IMR-90 (cell line): ENCODE measurements around the gene HSP90AB1. TPM values are rescaled to one million over a fixed set of nuclear protein-coding genes. Genes with fewer than 3 reads are reported as not detected.

ENCODE experiments used
- ATAC-seq: fragments of 200-7000 bp; cut with Tn5 transposase; 2 replicates; pipeline ENCODE4 v1.9.1; 2020; ENCODE audit warnings: low read depth, mild to moderate bottlenecking, moderate library complexity
- BruUV-seq: library from RNA; stranded (reverse); fragments of 400-500 nt; replicated peaks from 2 replicates; lab custom pipeline; 2021; lab: Mats Ljungman, UMichigan
- CTCF ChIA-PET: fragments of 300-600 bp; formaldehyde crosslinking; extraction: SDS; loops from one replicate; lab custom pipeline; 2021; ENCODE audit warnings: antibody characterized with exemption; lab: Yijun Ruan, JAX
- POLR2A ChIA-PET: fragments of 300-600 bp; sonication (Branson Sonifier 250); formaldehyde crosslinking; loops from one replicate; lab custom pipeline; 2022; ENCODE audit warnings: antibody characterized with exemption; ENCODE audit not compliant: unreplicated experiment; lab: Charles Lee
- DNase-seq: peaks from one replicate; pipeline ENCODE4 v3.0.0; 2013
- H2AFZ ChIP-seq: replicated peaks from 2 replicates; pipeline ENCODE3; 2013; ENCODE audit warnings: low read length, mild to moderate bottlenecking; ENCODE audit not compliant: poor library complexity
- H2AK5ac ChIP-seq: 2 replicates; pipeline ENCODE4 v1.6.1; 2013; ENCODE audit warnings: low read depth, low read length, inconsistent platforms
- H2AK9ac ChIP-seq: replicated peaks from 2 replicates; pipeline ENCODE3; 2013; ENCODE audit warnings: mild to moderate bottlenecking, low read depth, low read length, moderate library complexity; ENCODE audit not compliant: poor library complexity
- H2BK120ac ChIP-seq: 2 replicates; pipeline ENCODE4 v1.6.1; 2013; ENCODE audit warnings: low read depth, low read length, inconsistent platforms
- H2BK15ac ChIP-seq: 3 replicates; pipeline ENCODE4 v1.6.1; 2013; ENCODE audit warnings: low read depth, low read length, inconsistent platforms
- H2BK20ac ChIP-seq: 2 replicates; pipeline ENCODE4 v1.6.1; 2013; ENCODE audit warnings: low read depth, mild to moderate bottlenecking, inconsistent platforms, low read length, moderate library complexity
- H2BK5ac ChIP-seq: 2 replicates; pipeline ENCODE4 v1.6.1; 2013; ENCODE audit warnings: mild to moderate bottlenecking, low read depth, low read length, inconsistent platforms; ENCODE audit not compliant: poor library complexity, severe bottlenecking
- H3K14ac ChIP-seq: replicated peaks from 2 replicates; pipeline ENCODE4 v1.6.1; 2013; ENCODE audit warnings: low read depth, low read length, inconsistent platforms
- H3K18ac ChIP-seq: 2 replicates; pipeline ENCODE4 v1.6.1; 2013; ENCODE audit warnings: low read depth, low read length, control low read depth
- H3K23ac ChIP-seq: 2 replicates; pipeline ENCODE4 v1.6.1; 2013; ENCODE audit warnings: low read depth, low read length, inconsistent platforms
- H3K27ac ChIP-seq: 2 replicates; pipeline ENCODE4 v1.5.1; 2013; ENCODE audit warnings: mild to moderate bottlenecking, control low read depth, low read length; ENCODE audit not compliant: insufficient read depth
- H3K27me3 ChIP-seq: 2 replicates; pipeline ENCODE4 v1.6.1; 2013; ENCODE audit warnings: low read length; ENCODE audit not compliant: control insufficient read depth, insufficient read depth
- H3K36me3 ChIP-seq: 2 replicates; pipeline ENCODE4 v1.6.1; 2013; ENCODE audit warnings: low read length, mixed read lengths; ENCODE audit not compliant: control insufficient read depth, insufficient read depth
- H3K4ac ChIP-seq: 2 replicates; pipeline ENCODE4 v1.6.1; 2013; ENCODE audit warnings: low read depth, low read length, inconsistent platforms
- H3K4me1 ChIP-seq: 2 replicates; pipeline ENCODE4 v1.6.1; 2013; ENCODE audit warnings: low read length, mixed read lengths; ENCODE audit not compliant: control insufficient read depth, insufficient read depth
- H3K4me2 ChIP-seq: 2 replicates; pipeline ENCODE4 v1.6.1; 2013; ENCODE audit warnings: low read depth, mild to moderate bottlenecking, control low read depth, low read length, moderate library complexity
- H3K4me3 ChIP-seq: 2 replicates; pipeline ENCODE4 v1.5.1; 2013; ENCODE audit warnings: low read depth, mild to moderate bottlenecking, control low read depth, low read length, moderate library complexity; ENCODE audit not compliant: insufficient read depth
- H3K56ac ChIP-seq: 2 replicates; pipeline ENCODE4 v1.6.1; 2013; ENCODE audit warnings: low read length, inconsistent platforms; ENCODE audit not compliant: insufficient read depth; ENCODE audit errors: extremely low read depth
- H3K79me1 ChIP-seq, 2 experiments: 2 replicates each; pipeline ENCODE4 v1.6.1; 2013; ENCODE audit warnings: low read length in 2 of 2, inconsistent platforms in 1 of 2, low read depth in 1 of 2
- H3K9ac ChIP-seq: 2 replicates; pipeline ENCODE4 v1.6.1; 2013; ENCODE audit warnings: low read depth, low read length, control low read depth
- H3K9me1 ChIP-seq: 2 replicates; pipeline ENCODE4 v1.6.1; 2013; ENCODE audit warnings: low read length, inconsistent platforms; ENCODE audit not compliant: insufficient read depth
- H3K9me3 ChIP-seq: 2 replicates; pipeline ENCODE4 v1.6.1; 2013; ENCODE audit warnings: low read length; ENCODE audit not compliant: control insufficient read depth, insufficient read depth
- H4K20me1 ChIP-seq: 2 replicates; pipeline ENCODE4 v1.6.1; 2013; ENCODE audit warnings: low read length, inconsistent platforms; ENCODE audit not compliant: insufficient read depth
- H4K5ac ChIP-seq: 2 replicates; pipeline ENCODE4 v1.6.1; 2013; ENCODE audit warnings: mild to moderate bottlenecking, low read depth, low read length, control low read depth
- H4K8ac ChIP-seq, 2 experiments: 2 replicates each; pipeline ENCODE4 v1.6.1; 2013; ENCODE audit warnings: low read depth in 2 of 2, low read length in 2 of 2, control low read depth in 1 of 2, inconsistent platforms in 1 of 2
- H4K91ac ChIP-seq: 2 replicates; pipeline ENCODE4 v1.6.1; 2013; ENCODE audit warnings: low read depth, low read length, inconsistent platforms; ENCODE audit not compliant: insufficient read depth
- BHLHE40 ChIP-seq: fragments of 150-350 bp; IDR thresholded peaks from 2 replicates; pipeline ENCODE4 v1.6.1; 2016; ENCODE audit warnings: mild to moderate bottlenecking, low read depth, low read length
- CEBPB ChIP-seq: IDR thresholded peaks from 2 replicates; pipeline ENCODE4 v1.6.1; 2012; ENCODE audit warnings: low read depth, low read length, improper control_type of control experiment
- CHD1 ChIP-seq: IDR thresholded peaks from 2 replicates; pipeline ENCODE4 v1.6.1; 2012; ENCODE audit warnings: low read depth, low read length, improper control_type of control experiment
- CTCF ChIP-seq: conservative IDR thresholded peaks from 2 replicates; pipeline ENCODE4 v1.5.1; 2012; ENCODE audit warnings: mild to moderate bottlenecking, low read depth, low read length, improper control_type of control experiment
- ELK1 ChIP-seq: fragments of 150-350 bp; IDR thresholded peaks from 2 replicates; pipeline ENCODE4 v1.6.1; 2016; ENCODE audit warnings: low read depth, mild to moderate bottlenecking, low read length, moderate library complexity, borderline replicate concordance
- FOS ChIP-seq: fragments of 150-350 bp; IDR thresholded peaks from 2 replicates; pipeline ENCODE4 v1.6.1; 2016; ENCODE audit warnings: low read depth, low read length
- MAFK ChIP-seq: IDR thresholded peaks from 2 replicates; pipeline ENCODE4 v1.6.1; 2012; ENCODE audit warnings: low read depth, low read length, improper control_type of control experiment
- MAZ ChIP-seq: IDR thresholded peaks from 2 replicates; pipeline ENCODE4 v1.6.1; 2012; ENCODE audit warnings: low read depth, mild to moderate bottlenecking, low read length, improper control_type of control experiment, moderate library complexity, borderline replicate concordance
- NFE2L2 ChIP-seq: fragments of 150-350 bp; IDR thresholded peaks from 2 replicates; pipeline ENCODE4 v1.6.1; 2016; ENCODE audit warnings: low read depth, mild to moderate bottlenecking, low read length
- POLR2A ChIP-seq: IDR thresholded peaks from 2 replicates; pipeline ENCODE4 v1.6.1; 2012; ENCODE audit warnings: mild to moderate bottlenecking, low read depth, low read length
- RCOR1 ChIP-seq: IDR thresholded peaks from 2 replicates; pipeline ENCODE4 v1.6.1; 2012; ENCODE audit warnings: mild to moderate bottlenecking, low read length, improper control_type of control experiment; ENCODE audit not compliant: insufficient replicate concordance
- SMC3 ChIP-seq: fragments of 150-350 bp; IDR thresholded peaks from 2 replicates; pipeline ENCODE4 v1.6.1; 2016; ENCODE audit warnings: low read depth, mild to moderate bottlenecking, antibody characterized with exemption, low read length, moderate library complexity
- WGBS, 2 experiments: methylation state at CpG; one replicate each; pipeline versions ENCODE4 v1.1.5 to v1.1.7; 2013; ENCODE audit warnings: missing lambda C conversion rate in 2 of 2; ENCODE audit not compliant: insufficient read length in 1 of 2; ENCODE audit errors: extremely low coverage in 2 of 2; 5-methylcytosine and 5-hydroxymethylcytosine counted together
- dilution Hi-C: fragments of 300-500 bp; cut with HindIII; formaldehyde crosslinking; loops from one replicate; pipeline ENCODE4 v1.14.3; 2018; ENCODE audit warnings: low sequenced_read_pairs; ENCODE audit not compliant: unreplicated experiment
- in situ Hi-C: fragments of 300-500 bp; cut with MboI; formaldehyde crosslinking; loops from 3 replicates; pipeline ENCODE4 v1.14.3; 2019; ENCODE audit warnings: low sequenced_read_pairs, inconsistent platforms, mixed read lengths
- intact Hi-C: fragments of 100-400 bp; cut with micrococcal nuclease; formaldehyde crosslinking; loops from 2 replicates; pipeline ENCODE4 v1.10.0; 2022
- polyA plus RNA-seq, 3 experiments: library from polyadenylated mRNA; depleted of rRNA; stranded (reverse); fragments of >200 nt; gene quantifications; 2 replicates each; pipeline ENCODE4 v1.2.3, GENCODE V29; 2012; ENCODE audit warnings: low replicate concordance in 1 of 3
- total RNA-seq: library from RNA; depleted of rRNA; stranded (reverse); fragments of >200 nt; gene quantifications from 2 replicates; pipeline ENCODE4 v1.2.3, GENCODE V29; 2012

Gene HSP90AB1
- total and polyA plus RNA-seq, 2 of the 4 experiments (the other 2 are of a cell fraction): 887 to 1,307 TPM

- Histone ChIP-seq H2BK20ac (no peak overlapping the region), H3K79me1 (peaks cover 0 to 8% of the 10 kb centered on the region in 2 experiments; a peak in 1 of 4 replicates), H4K8ac (no peak overlapping the region), H2BK15ac (no peak overlapping the region), H4K5ac (no peak overlapping the region), H3K56ac (no peak overlapping the region), H2BK120ac (no peak overlapping the region), H3K36me3 (peaks cover 2% of the 10 kb centered on the region; the same call in 1 of the 2 replicates), H3K23ac (no peak overlapping the region), H3K9me1 (no peaks in the 10 kb centered on the region), H2AK5ac (no peak overlapping the region), H2AK9ac (no peak overlapping the region), H3K27me3 (no peaks in the 10 kb centered on the region), H2BK5ac (no peak overlapping the region), H3K9ac (no peak overlapping the region), H4K20me1 (no peaks in the 10 kb centered on the region), H2AFZ (no peak overlapping the region), H3K14ac (no peak overlapping the region), H3K27ac (no peak overlapping the region), H3K4me1 (peaks cover 8% of the 10 kb centered on the region), H3K9me3 (no peaks in the 10 kb centered on the region), H4K91ac (no peak overlapping the region), H3K4ac (no peak overlapping the region), H3K18ac (no peak overlapping the region), H3K4me2 (no peak overlapping the region), H3K4me3 (no peak overlapping the region)
- ChIA-PET CTCF (interaction anchor here (0.5 kb wide), 1 partner anchor 53 kb away, joined by 3 read pairs; no protein-coding TSS in a partner anchor), POLR2A (no interaction called here)
- dilution Hi-C loops (no loop called here), intact Hi-C loops (no loop called here), in situ Hi-C loops (no loop called here)
- ATAC-seq (no peak), DNase-seq (no peak)
- 96% methylated on average over 5 of the region's 7 CpGs; no CpG with 5 or more reads in 1 of the 2 experiments for WGBS, 2 experiments
- TF ChIP-seq FOS (no peak), MAZ (no peak), CHD1 (no peak), CTCF (no peak), MAFK (no peak), BHLHE40 (no peak), CEBPB (no peak), POLR2A (no peak), RCOR1 (no peak), NFE2L2 (no peak), SMC3 (no peak), ELK1 (no peak)
- no TSS peak for BruUV-seq
These were observed 19.6 kb upstream of the HSP90AB1 start for GRCh38 chr6:44227148-44227793.
